Activated CD4-positive, alpha-beta T cell treated with anti-CD3 and anti-CD28 coated beads, Interleukin-2, amount 10 ng/mL, durations not matched to agents 7 days and 5 days (primary cell): ENCODE measurements around the gene TMEM185B. TPM values are rescaled to one million over a fixed set of nuclear protein-coding genes. Genes with fewer than 3 reads are reported as not detected.
"Not testable (repeated sequence)": the region's sequence is repeated elsewhere in the genome, so short reads cannot be mapped to it uniquely, and the experiment has no call there.

Source experiments
- CTCF ChIA-PET: fragments of 350-600 bp; sonication (Branson Sonifier 250); formaldehyde crosslinking; loops from one replicate; lab custom pipeline; 2021; ENCODE audit warnings: antibody characterized with exemption; lab: Charles Lee
- POLR2A ChIA-PET: fragments of 350-600 bp; sonication (Branson Sonifier 250); formaldehyde crosslinking; loops from one replicate; lab custom pipeline; 2021; ENCODE audit warnings: antibody characterized with exemption; lab: Charles Lee
- DNase-seq: peaks from one replicate; pipeline ENCODE4 v3.0.0-alpha.2; 2020
- H3K27ac Mint-ChIP-seq: one replicate; pipeline ENCODE4 v1.8.0; 2021; ENCODE audit warnings: mild to moderate bottlenecking, moderate library complexity, mixed read lengths
- H3K27me3 Mint-ChIP-seq: one replicate; pipeline ENCODE4 v1.8.0; 2021; ENCODE audit warnings: mixed read lengths
- H3K36me3 Mint-ChIP-seq: one replicate; pipeline ENCODE4 v1.8.0; 2021; ENCODE audit warnings: low read depth, mixed read lengths
- H3K4me1 Mint-ChIP-seq: one replicate; pipeline ENCODE4 v1.8.0; 2021; ENCODE audit warnings: mixed read lengths
- H3K4me3 Mint-ChIP-seq: one replicate; pipeline ENCODE4 v1.8.0; 2021; ENCODE audit warnings: mild to moderate bottlenecking, moderate library complexity, mixed read lengths
- H3K9me3 Mint-ChIP-seq: one replicate; pipeline ENCODE4 v1.8.0; 2021; ENCODE audit warnings: mixed read lengths
- total RNA-seq, 2 experiments: library from RNA; stranded (reverse); gene quantifications; one replicate each; pipeline ENCODE4 v1.2.3, GENCODE V29; 2021

Gene TMEM185B
- total RNA-seq, 2 experiments from 2014 or later = 20.8 to 21.3 TPM

- H3K27me3 Mint-ChIP-seq = no peaks in the 10 kb centered on the region
- DNase-seq = no peak
- no peak overlapping the region for H3K27ac Mint-ChIP-seq
- no peak overlapping the region for H3K4me3 Mint-ChIP-seq
- H3K36me3 Mint-ChIP-seq = peaks cover 8% of the 10 kb centered on the region
- POLR2A ChIA-PET = no interaction called here
- H3K4me1 Mint-ChIP-seq = peaks cover 36% of the 10 kb centered on the region
- peaks cover 5% of the 10 kb centered on the region for H3K9me3 Mint-ChIP-seq
- CTCF ChIA-PET = interaction anchor here (6.3 kb wide), 1 partner anchor 12 kb away, joined by 51 read pairs; the partner anchor contains the start of gene RALB
Observed at GRCh38 chr2:120237491-120237902, 14.3 kb upstream of the TMEM185B start.

- CTCF ChIA-PET = interaction anchor here (0.9 to 6.3 kb wide), 3 partner anchors 8 to 17 kb away, joined by 3 to 51 read pairs (median 3); partner anchors contain the start of gene RALB
- Mint-ChIP-seq H3K9me3 (peaks cover 3% of the 10 kb centered on the region), H3K4me1 (peaks cover 33% of the 10 kb centered on the region), H3K27me3 (no peaks in the 10 kb centered on the region), H3K4me3 (no peak overlapping the region), H3K27ac (no peak overlapping the region), H3K36me3 (peaks cover 13% of the 10 kb centered on the region)
- POLR2A ChIA-PET = no interaction called here
- no peak for DNase-seq
Observed at GRCh38 chr2:120236791-120237190, 13.6 kb upstream of the TMEM185B start.

GRCh38 chr2:120236316-120236715, 13.1 kb upstream of the TMEM185B start:
- POLR2A ChIA-PET = no interaction called here

GRCh38 chr2:120235681-120236080, 12.5 kb upstream of the TMEM185B start:
- no peak for DNase-seq
- H3K4me1 Mint-ChIP-seq = peaks cover 32% of the 10 kb centered on the region
- ChIA-PET CTCF (interaction anchor here (0.6 to 6.3 kb wide), 3 partner anchors 14 to 77 kb away, joined by 3 to 51 read pairs (median 4); partner anchors contain the start of gene RALB), POLR2A (no interaction called here)
- H3K27ac Mint-ChIP-seq = no peak overlapping the region
- no peaks in the 10 kb centered on the region for H3K27me3 Mint-ChIP-seq
- H3K4me3 Mint-ChIP-seq = no peak overlapping the region
- H3K36me3 Mint-ChIP-seq = peaks cover 23% of the 10 kb centered on the region
- peaks cover 3% of the 10 kb centered on the region for H3K9me3 Mint-ChIP-seq

More at GRCh38 chr2:120236316-120236715, 13.1 kb upstream of the TMEM185B start:
- Mint-ChIP-seq H3K9me3 (peaks cover 3% of the 10 kb centered on the region), H3K4me3 (no peak overlapping the region), H3K4me1 (peaks cover 32% of the 10 kb centered on the region), H3K27me3 (no peaks in the 10 kb centered on the region), H3K27ac (no peak overlapping the region), H3K36me3 (peaks cover 16% of the 10 kb centered on the region)
- CTCF ChIA-PET = interaction anchor here (0.9 to 6.3 kb wide), 3 partner anchors 8 to 18 kb away, joined by 3 to 51 read pairs (median 3); partner anchors contain the start of gene RALB
- DNase-seq = no peak

- H3K27ac Mint-ChIP-seq, POLR2A ChIA-PET, H3K27me3 Mint-ChIP-seq, CTCF ChIA-PET, DNase-seq, H3K4me3 Mint-ChIP-seq, H3K9me3 Mint-ChIP-seq: not testable (repeated sequence)
- Mint-ChIP-seq H3K4me1 (peaks cover 31% of the 10 kb centered on the region), H3K36me3 (peaks cover 27% of the 10 kb centered on the region)
Observed at GRCh38 chr2:120235158-120235557, 12.0 kb upstream of the TMEM185B start.

GRCh38 chr2:120233292-120233691, 10.1 kb upstream of the TMEM185B start:
- Mint-ChIP-seq H3K4me3 (peak overlapping the region; percentile 96), H3K4me1 (peaks cover 47% of the 10 kb centered on the region), H3K9me3 (peaks cover 3% of the 10 kb centered on the region), H3K27ac (peak overlapping the region; percentile 99), H3K36me3 (peaks cover 44% of the 10 kb centered on the region), H3K27me3 (no peaks in the 10 kb centered on the region)
- ChIA-PET POLR2A (interaction anchor here (0.6 to 1.7 kb wide), 3 partner anchors 10 to 15 kb away, joined by 3 to 5 read pairs (median 5); partner anchors contain the start of gene TMEM185B), CTCF (interaction anchor here (1.3 to 3.9 kb wide), 3 partner anchors 11 to 60 kb away, joined by 6 to 14 read pairs (median 8); no protein-coding TSS in a partner anchor)
- no peak for DNase-seq

GRCh38 chr2:120231974-120232635, 8.9 kb upstream of the TMEM185B start:
- DNase-seq = peak; percentile 90
- Mint-ChIP-seq H3K4me3 (peak overlapping the region; percentile 96), H3K27me3 (no peaks in the 10 kb centered on the region), H3K9me3 (peaks cover 3% of the 10 kb centered on the region), H3K4me1 (peaks cover 53% of the 10 kb centered on the region), H3K27ac (peak overlapping the region; percentile 99), H3K36me3 (peaks cover 56% of the 10 kb centered on the region)
- ChIA-PET CTCF (interaction anchor here (0.5 to 3.9 kb wide), 14 partner anchors 8 to 550 kb away, joined by 3 to 14 read pairs (median 4); partner anchors contain the start of genes RALB and TMEM185B), POLR2A (interaction anchor here (0.7 to 2.1 kb wide), 7 partner anchors 9 to 1326 kb away, joined by 3 to 11 read pairs (median 3); partner anchors contain the start of genes RALB and TMEM185B)

- ChIA-PET CTCF (interaction anchor here (0.9 to 3.9 kb wide), 13 partner anchors 9 to 82 kb away, joined by 3 to 14 read pairs (median 4); partner anchors contain the start of genes RALB and TMEM185B), POLR2A (interaction anchor here (0.7 to 2.1 kb wide), 4 partner anchors 17 to 1327 kb away, joined by 3 to 11 read pairs (median 3); partner anchors contain the start of gene RALB)
- peak overlapping the region; percentile 99 for H3K27ac Mint-ChIP-seq
- H3K4me1 Mint-ChIP-seq = peaks cover 59% of the 10 kb centered on the region
- peaks cover 3% of the 10 kb centered on the region for H3K9me3 Mint-ChIP-seq
- no peak for DNase-seq
- H3K4me3 Mint-ChIP-seq = peak overlapping the region; percentile 96
- H3K36me3 Mint-ChIP-seq = peaks cover 61% of the 10 kb centered on the region
- no peaks in the 10 kb centered on the region for H3K27me3 Mint-ChIP-seq
Observed at GRCh38 chr2:120231564-120231973, 8.4 kb upstream of the TMEM185B start.

- H3K27me3 Mint-ChIP-seq = no peaks in the 10 kb centered on the region
- POLR2A ChIA-PET = interaction anchor here (0.7 to 2.1 kb wide), 4 partner anchors 21 to 1327 kb away, joined by 3 to 11 read pairs (median 6); partner anchors contain the start of gene RALB
Observed at GRCh38 chr2:120230515-120231471, 7.6 kb upstream of the TMEM185B start.

GRCh38 chr2:120229341-120229740, 6.1 kb upstream of the TMEM185B start:
- no peak for DNase-seq
- Mint-ChIP-seq H3K9me3 (no peaks in the 10 kb centered on the region), H3K27me3 (no peaks in the 10 kb centered on the region), H3K4me1 (peaks cover 69% of the 10 kb centered on the region), H3K36me3 (peaks cover 67% of the 10 kb centered on the region), H3K4me3 (peak overlapping the region; percentile 96), H3K27ac (peak overlapping the region; percentile 87)
- ChIA-PET POLR2A (interaction anchor here (1.0 kb wide), 1 partner anchor 84 kb away, joined by 8 read pairs; no protein-coding TSS in a partner anchor), CTCF (interaction anchor here (1.2 kb wide), 1 partner anchor 73 kb away, joined by 3 read pairs; no protein-coding TSS in a partner anchor)

More at GRCh38 chr2:120230515-120231471, 7.6 kb upstream of the TMEM185B start:
- Mint-ChIP-seq H3K36me3 (peaks cover 68% of the 10 kb centered on the region), H3K4me1 (peaks cover 66% of the 10 kb centered on the region), H3K4me3 (peak overlapping the region; percentile 96), H3K27ac (peak overlapping the region; percentile 99), H3K9me3 (peaks cover 3% of the 10 kb centered on the region)
- no peak for DNase-seq
- CTCF ChIA-PET = interaction anchor here (0.7 to 3.9 kb wide), 11 partner anchors 8 to 72 kb away, joined by 3 to 14 read pairs (median 4); partner anchors contain the start of genes RALB and TMEM185B

- Mint-ChIP-seq H3K4me1 (peaks cover 73% of the 10 kb centered on the region), H3K4me3 (peak overlapping the region; percentile 96), H3K36me3 (peaks cover 69% of the 10 kb centered on the region), H3K27ac (peak overlapping the region; percentile 87), H3K27me3 (no peaks in the 10 kb centered on the region), H3K9me3 (no peaks in the 10 kb centered on the region)
- no peak for DNase-seq
- CTCF ChIA-PET = interaction anchor here (0.9 to 1.2 kb wide), 2 partner anchors 12 to 49 kb away, joined by 3 to 4 read pairs; no protein-coding TSS in a partner anchor
- POLR2A ChIA-PET = no interaction called here
Observed at GRCh38 chr2:120228503-120228902, 5.3 kb upstream of the TMEM185B start.
